GM23338 (cell line): ENCODE data around the gene SRGAP2.
A peak's percentile ranks its signal among the peaks of the same experiment; 100 is the strongest.
"Not testable (repeated sequence)": the region's sequence is repeated elsewhere in the genome, so short reads cannot be mapped to it uniquely, and the experiment has no call there.

Source experiments
- CREB1 ChIP-seq: fragments of 250-450 bp; sonication (Bioruptor Pico); IDR thresholded peaks from 2 replicates; pipeline ENCODE4 v1.5.0; 2020; ENCODE audit warnings: low read depth, mild to moderate bottlenecking, moderate library complexity
- CTCF ChIP-seq, 2 experiments: fragments of 200-600 bp in 1 of 2; sonication (generic) in 1 of 2; conservative IDR thresholded peaks; 2 replicates each; pipeline versions ENCODE4 v1.5.1 to v1.6.1; 2016 to 2017; ENCODE audit warnings: antibody characterized with exemption in 2 of 2, low read depth in 2 of 2, mild to moderate bottlenecking in 2 of 2, moderate library complexity in 1 of 2
- EZH2 ChIP-seq: fragments of 200-600 bp; sonication (generic); IDR thresholded peaks from one replicate; pipeline ENCODE4 v1.8.0; 2017; ENCODE audit warnings: antibody characterized with exemption, mild to moderate bottlenecking, low read depth; ENCODE audit not compliant: unreplicated experiment
- EZH2phosphoT487 ChIP-seq: fragments of 200-600 bp; sonication (generic); IDR thresholded peaks from one replicate; pipeline ENCODE4 v1.8.1; 2018; ENCODE audit warnings: antibody characterized with exemption; ENCODE audit not compliant: unreplicated experiment
- JUNB ChIP-seq: IDR thresholded peaks from one replicate; pipeline ENCODE4 v1.6.1; 2016; ENCODE audit warnings: antibody characterized with exemption; ENCODE audit not compliant: unreplicated experiment
- NANOG ChIP-seq: IDR thresholded peaks from 2 replicates; pipeline ENCODE4 v1.6.1; 2016; ENCODE audit warnings: antibody characterized with exemption, borderline replicate concordance
- TF ChIP-seq, protein P1 (sequence below): IDR thresholded peaks from one replicate; pipeline ENCODE4 v1.6.1; 2018; ENCODE audit warnings: antibody characterized with exemption; ENCODE audit not compliant: unreplicated experiment

DNA sequence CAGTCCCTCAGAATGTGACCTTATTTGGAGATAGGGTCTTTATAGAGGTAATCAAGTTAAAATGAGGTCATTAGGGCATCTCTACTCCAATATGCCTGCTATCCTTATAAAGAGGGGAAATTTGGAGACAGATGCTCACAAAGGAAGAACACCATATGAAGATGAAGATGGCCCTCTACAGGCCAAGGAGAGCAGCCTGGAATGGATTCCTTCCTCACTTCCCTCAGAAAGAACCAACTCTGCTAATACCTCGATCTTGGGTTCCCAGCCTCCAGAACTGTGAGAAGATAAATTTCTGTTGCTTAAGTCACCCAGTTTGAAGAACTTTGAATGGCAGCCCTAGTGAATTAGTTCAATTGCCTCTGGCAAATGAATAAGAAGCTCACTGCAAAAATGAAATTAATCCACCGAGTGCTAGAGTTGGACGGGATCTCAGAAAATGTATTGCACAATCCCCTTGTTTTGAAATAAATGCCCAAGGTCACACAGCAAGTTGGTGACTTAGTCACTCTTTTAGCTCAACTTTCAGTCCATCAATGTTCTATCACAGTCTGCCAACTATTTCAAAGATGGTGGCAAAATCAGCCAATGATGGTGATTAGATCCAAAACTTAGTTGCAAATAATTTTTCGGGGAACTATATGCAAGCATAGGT is 27.8 kb upstream of the SRGAP2 start:
- peak; percentile 54 to 60; a peak in 3 of 4 replicates for TF ChIP-seq CTCF (conservative IDR thresholded peaks at IDR 0.05; ENCODE audit: low read depth in 2 of 2)
- TF ChIP-seq EZH2phosphoT487; NANOG; EZH2; CREB1 (CRISPR knock-in tag); JUNB: not testable (repeated sequence)
- TF ChIP-seq, protein P1, sequence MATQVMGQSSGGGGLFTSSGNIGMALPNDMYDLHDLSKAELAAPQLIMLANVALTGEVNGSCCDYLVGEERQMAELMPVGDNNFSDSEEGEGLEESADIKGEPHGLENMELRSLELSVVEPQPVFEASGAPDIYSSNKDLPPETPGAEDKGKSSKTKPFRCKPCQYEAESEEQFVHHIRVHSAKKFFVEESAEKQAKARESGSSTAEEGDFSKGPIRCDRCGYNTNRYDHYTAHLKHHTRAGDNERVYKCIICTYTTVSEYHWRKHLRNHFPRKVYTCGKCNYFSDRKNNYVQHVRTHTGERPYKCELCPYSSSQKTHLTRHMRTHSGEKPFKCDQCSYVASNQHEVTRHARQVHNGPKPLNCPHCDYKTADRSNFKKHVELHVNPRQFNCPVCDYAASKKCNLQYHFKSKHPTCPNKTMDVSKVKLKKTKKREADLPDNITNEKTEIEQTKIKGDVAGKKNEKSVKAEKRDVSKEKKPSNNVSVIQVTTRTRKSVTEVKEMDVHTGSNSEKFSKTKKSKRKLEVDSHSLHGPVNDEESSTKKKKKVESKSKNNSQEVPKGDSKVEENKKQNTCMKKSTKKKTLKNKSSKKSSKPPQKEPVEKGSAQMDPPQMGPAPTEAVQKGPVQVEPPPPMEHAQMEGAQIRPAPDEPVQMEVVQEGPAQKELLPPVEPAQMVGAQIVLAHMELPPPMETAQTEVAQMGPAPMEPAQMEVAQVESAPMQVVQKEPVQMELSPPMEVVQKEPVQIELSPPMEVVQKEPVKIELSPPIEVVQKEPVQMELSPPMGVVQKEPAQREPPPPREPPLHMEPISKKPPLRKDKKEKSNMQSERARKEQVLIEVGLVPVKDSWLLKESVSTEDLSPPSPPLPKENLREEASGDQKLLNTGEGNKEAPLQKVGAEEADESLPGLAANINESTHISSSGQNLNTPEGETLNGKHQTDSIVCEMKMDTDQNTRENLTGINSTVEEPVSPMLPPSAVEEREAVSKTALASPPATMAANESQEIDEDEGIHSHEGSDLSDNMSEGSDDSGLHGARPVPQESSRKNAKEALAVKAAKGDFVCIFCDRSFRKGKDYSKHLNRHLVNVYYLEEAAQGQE: not testable (repeated sequence)
